GM06990 (cell line): ENCODE results near the gene TPP2.
A peak's percentile ranks its signal among the peaks of the same experiment; 100 is the strongest.

Experiments used
- DNase-seq: peaks from one replicate; pipeline ENCODE4 v3.0.0-alpha.2; 2011; ENCODE audit not compliant: insufficient read length; ENCODE audit errors: extremely low read depth
- H3K27me3 ChIP-seq: replicated peaks from 2 replicates; pipeline ENCODE4 v1.6.0; 2011; ENCODE audit warnings: low read length; ENCODE audit not compliant: control insufficient read depth, insufficient read depth
- H3K36me3 ChIP-seq: 2 replicates; pipeline ENCODE4 v1.5.1; 2011; ENCODE audit warnings: low read length; ENCODE audit not compliant: control insufficient read depth, insufficient read depth
- H3K4me3 ChIP-seq: replicated peaks from 2 replicates; pipeline ENCODE4 v1.5.1; 2011; ENCODE audit warnings: low read depth, mild to moderate bottlenecking, control low read depth, low read length
- CTCF ChIP-seq: IDR thresholded peaks from 2 replicates; pipeline ENCODE4 v1.5.1; 2011; ENCODE audit warnings: low read length, control low read depth, mild to moderate bottlenecking, inconsistent platforms; ENCODE audit not compliant: insufficient read depth, poor library complexity, severe bottlenecking

Gene TPP2

GRCh38 chr13:102710261-102710679 lies 113.5 kb downstream of the TPP2 start:
- Histone ChIP-seq H3K27me3 (no peaks in the 10 kb centered on the region; the same call in 1 of the 2 replicates), H3K36me3 (no peaks in the 10 kb centered on the region), H3K4me3 (no peak overlapping the region)
- no peak for TF ChIP-seq CTCF
- DNase-seq = no peak

- TF ChIP-seq CTCF = no peak
- no peak overlapping the region for H3K4me3 ChIP-seq
- no peaks in the 10 kb centered on the region for H3K36me3 ChIP-seq
- no peak for DNase-seq
- no peaks in the 10 kb centered on the region for H3K27me3 ChIP-seq
These were observed 118.7 kb downstream of the TPP2 start for GRCh38 chr13:102715447-102715846.

- Histone ChIP-seq H3K36me3 (no peaks in the 10 kb centered on the region), H3K4me3 (no peak overlapping the region), H3K27me3 (no peaks in the 10 kb centered on the region)
- DNase-seq = no peak
- TF ChIP-seq CTCF = no peak
These were observed 122.0 kb downstream of the TPP2 start for GRCh38 chr13:102718746-102719145.

- no peak for DNase-seq
- no peak overlapping the region for H3K4me3 ChIP-seq
- no peaks in the 10 kb centered on the region for H3K27me3 ChIP-seq
- TF ChIP-seq CTCF = no peak
- H3K36me3 ChIP-seq = no peaks in the 10 kb centered on the region
These were observed 125.0 kb downstream of the TPP2 start for GRCh38 chr13:102721800-102722231.

- no peak overlapping the region for H3K4me3 ChIP-seq
- TF ChIP-seq CTCF = peak; percentile 18
- no peak for DNase-seq
- no peaks in the 10 kb centered on the region for H3K36me3 ChIP-seq
- no peaks in the 10 kb centered on the region for H3K27me3 ChIP-seq
These were observed 128.1 kb downstream of the TPP2 start for GRCh38 chr13:102724923-102725322.

- Histone ChIP-seq H3K36me3 (no peaks in the 10 kb centered on the region), H3K4me3 (no peak overlapping the region), H3K27me3 (no peaks in the 10 kb centered on the region)
- no peak for TF ChIP-seq CTCF
- DNase-seq = no peak
These were observed 129.6 kb downstream of the TPP2 start for GRCh38 chr13:102726430-102726829.
